DMS53 treated with DMSO at 0.1 percent for 48 hours (cell line): Measurements from ENCODE around the gene TMEM203.
A peak's percentile ranks its signal among the peaks of the same experiment; 100 is the strongest.
"Not testable (repeated sequence)": the region's sequence is repeated elsewhere in the genome, so short reads cannot be mapped to it uniquely, and the experiment has no call there.

Experiments
- DNase-seq: peaks from one replicate; lab custom pipeline; 2025; ENCODE audit not compliant: unreplicated experiment; lab: John Stamatoyannopoulos, UW

The TMEM203 gene, protein sequence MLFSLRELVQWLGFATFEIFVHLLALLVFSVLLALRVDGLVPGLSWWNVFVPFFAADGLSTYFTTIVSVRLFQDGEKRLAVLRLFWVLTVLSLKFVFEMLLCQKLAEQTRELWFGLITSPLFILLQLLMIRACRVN

DNA sequence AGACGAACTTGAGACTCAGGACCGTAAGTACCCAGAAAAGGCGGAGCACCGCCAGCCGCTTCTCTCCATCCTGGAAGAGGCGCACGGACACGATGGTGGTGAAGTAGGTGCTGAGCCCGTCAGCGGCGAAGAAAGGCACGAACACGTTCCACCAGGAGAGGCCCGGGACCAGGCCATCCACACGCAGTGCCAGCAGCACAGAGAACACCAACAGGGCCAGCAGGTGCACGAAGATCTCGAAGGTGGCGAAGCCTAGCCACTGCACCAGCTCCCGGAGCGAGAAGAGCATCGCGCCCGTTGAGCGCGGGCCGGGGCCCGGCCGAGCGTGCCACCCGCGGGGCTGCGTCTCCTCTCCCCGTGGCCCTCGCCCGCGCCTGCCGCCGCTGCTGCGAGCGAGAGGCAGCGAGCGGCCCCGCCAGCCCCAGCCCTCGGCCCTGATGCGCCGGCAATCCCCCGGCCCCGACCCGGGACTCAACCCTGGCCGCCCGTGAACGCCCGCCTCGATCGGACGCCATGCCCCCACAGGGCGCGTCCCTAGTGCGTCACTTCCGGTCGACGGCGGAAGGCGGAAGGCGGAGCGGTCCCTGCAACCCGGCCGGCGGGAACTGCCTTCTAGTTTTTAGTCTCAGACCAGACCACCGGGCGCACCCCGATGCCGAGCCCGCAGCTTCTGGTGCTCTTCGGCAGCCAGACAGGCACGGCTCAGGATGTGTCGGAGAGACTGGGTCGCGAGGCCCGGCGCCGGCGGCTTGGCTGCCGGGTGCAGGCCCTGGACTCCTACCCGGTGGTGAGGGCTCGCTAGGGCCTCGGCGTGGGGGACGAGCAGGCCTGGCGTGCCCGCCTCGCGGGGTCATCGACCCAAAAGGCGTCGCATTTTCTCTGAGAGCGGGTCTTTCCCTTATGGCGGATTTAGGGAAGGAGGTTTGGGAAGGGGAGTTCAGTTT, at the start of gene TMEM203, which contains the start of gene NDOR1:
Gene TMEM203 (minus strand): TSS at position 523 of the 944 bp plus-strand sequence. CDS start 234 bp downstream, at position 289.
Gene NDOR1 (plus strand): TSS at position 575 of the 944 bp plus-strand sequence. CDS start 78 bp downstream, at position 653.
- DNase-seq: peak; percentile 61

DNA sequence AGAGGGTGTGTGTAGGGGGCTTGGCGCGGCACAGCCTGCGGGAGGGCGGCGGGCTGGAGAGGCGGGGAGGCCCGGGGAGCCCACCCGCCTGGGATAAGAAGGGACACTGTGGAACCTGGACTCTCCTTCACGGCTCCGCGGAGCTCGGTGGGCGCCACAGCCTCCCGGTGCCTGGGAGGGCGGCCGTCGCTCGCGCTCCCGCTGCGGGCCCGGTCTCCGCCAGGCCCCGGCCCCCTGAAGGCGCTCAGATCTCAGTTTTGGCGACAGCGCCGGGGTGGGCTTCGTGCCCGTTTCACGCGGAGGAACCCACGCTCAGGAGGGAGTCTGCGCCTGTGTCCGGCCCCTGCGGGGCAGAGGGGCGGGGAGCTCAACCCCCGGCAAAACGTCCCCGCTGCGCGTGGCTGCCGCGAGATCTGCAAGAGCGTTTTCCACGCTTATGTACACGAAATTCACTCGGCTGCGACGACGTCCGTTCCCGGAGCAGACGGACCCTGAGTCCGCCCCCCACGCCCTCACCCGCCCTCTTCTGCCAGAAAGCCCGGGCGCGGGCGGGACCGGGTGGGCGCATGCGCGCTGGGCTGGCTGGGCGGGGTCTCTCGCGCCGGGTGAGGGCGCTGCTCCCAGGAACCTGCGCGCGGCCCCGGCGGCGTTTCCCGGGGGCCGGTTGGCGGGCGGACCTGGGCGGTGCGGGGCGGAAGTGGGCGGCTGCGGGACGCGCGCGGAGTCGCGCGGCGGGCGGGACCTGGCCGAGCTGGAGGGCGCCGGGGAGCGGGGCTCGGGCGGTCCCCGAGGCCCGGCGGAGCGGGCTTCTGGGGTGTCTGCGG, 49.4 kb upstream of the TMEM203 start, which contains the start of gene NELFB:
Gene NELFB (plus strand): TSS at position 704 of the 824 bp plus-strand sequence.
- peak; percentile 68 for DNase-seq

DNA sequence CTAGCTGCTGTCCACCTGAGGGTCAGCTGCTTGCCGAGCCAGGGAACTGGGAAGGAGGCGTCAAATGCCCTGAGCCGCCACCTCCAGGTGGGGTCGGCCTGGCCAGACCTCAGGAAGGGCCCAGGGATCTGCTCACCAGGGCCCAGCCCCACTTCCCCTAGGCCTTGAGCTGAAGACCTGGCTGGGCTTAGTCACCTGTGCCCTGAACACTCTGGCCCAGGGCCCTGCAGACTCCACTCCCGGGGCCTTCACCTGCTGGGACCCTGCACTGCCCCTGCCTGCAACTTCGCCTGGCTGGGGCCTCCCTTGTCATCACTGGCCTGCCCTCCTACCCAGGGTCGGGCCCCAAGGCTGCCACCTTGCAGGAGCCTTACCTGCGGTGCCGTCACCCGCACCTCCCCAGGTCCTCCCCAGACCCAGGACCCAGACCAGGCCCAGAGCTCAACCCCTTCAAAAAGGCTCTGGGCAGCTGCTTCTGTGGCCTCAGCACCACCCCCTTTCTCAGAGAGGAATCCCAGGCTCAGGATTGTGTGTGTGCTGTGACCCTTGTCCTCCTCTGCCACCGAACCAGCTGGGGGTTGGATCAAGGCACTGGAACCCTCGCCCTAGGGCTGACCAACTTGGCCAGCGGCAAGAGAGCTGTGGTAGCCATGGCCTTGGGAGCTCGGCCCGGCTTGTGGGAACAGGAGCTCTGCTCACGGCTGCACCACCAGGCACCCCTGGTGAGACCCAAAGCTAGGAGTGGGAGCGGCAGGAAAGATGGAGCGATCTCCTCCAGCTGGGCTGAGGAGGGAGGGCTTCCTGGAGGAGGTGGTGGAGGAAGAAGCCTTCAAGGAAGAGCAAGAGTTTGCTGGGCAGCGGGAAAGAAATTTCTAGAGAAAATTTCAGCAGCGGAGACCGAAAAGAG, 48.5 kb upstream of the TMEM203 start:
- no peak for DNase-seq

DNA sequence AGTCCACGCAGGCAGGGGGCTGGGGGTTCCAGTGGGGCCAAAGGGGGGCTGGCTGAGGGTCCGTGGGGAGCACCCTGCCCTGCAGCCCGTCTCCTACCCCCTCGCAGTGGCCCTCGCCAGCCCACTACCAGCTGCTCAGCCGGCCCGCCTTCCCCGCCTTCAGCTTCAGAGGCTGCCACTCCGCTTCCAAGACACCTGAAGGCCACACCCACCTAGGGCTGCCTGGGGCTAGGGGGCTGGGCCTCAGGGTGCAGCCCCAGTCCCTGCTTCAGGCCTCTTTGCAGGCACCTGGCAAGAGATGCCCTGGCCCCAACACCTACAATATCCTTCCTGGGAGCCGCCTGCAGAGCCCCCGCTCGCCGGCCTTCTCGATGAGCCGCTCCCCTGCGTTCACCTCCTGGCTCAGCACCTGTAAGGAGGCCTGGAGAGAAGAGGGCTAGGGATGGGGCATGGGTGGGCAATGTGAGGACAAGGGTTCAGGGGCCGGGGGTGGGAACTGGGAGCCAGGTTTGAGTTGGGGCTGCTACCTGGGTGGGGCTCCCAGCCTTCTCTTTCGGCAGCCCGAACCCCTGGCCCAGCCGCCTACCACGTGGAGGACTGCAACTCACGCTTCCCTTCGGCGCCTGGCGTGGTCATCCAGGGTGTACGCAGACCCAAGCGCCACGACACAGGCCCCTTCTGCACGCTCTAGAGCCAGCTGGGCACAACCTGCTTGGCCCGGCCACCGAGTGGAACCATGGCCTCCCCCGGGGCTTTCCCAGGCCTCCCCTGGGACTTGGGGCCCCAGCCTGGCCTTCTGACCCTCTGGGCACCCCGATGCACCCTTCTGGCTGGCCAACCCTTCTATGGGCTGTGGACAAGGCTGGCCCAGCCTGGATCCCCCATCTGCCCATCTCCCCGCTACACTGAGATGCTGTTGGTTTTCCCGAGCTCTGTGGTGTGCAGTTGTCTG, 47.4 kb upstream of the TMEM203 start:
- no peak for DNase-seq

DNA sequence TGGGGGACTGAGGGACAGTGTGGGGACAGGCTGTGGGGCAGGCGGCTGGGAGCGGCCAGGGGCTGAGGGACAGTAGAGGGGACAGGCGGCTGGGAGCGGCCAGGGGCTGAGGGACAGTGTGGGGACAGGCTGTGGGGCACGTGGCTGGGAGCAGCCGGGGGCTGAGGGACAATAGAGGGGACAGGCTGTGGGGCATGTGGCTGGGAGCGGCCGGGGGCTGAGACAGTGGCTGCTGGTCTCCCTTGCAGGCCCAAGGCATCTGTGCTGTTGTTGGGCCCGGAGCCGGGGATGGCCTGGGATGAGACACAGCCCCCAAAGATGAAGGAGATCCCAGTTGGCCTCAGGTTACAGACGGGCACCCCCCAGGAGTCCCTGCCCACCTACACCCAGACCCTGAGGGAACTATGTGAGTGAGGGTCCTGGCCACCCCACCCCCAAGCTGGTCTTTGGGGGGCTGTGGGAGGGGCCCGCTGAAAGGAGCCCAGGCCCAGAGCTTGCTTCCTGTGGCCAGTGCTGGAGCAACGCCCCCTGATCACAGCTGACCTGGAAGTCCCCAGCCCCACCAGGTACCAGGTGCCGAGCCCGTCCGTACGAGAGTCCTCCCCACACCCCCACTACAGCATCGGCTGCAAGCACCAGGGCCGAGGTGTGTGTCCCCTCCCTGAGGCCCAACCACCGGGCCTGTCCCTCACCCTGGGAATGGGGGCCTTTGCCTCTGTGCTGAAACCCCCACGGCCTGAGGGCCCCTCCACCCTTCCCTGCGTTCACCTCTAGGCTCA, 46.2 kb upstream of the TMEM203 start:
- DNase-seq: no peak

DNA sequence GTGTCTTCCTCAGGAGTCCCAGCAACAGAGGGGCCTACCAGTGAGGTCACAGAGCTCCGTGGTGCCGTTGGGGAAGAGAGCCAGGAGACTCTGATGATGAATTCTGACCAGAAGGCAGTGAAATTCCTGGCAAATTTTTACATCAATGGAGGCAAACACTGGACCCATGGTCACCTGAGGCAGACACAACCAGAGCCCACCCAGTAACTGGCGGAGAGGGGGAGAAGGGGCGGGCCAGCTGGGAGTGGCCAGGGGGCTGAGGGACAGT, 45.7 kb upstream of the TMEM203 start, which contains the start of gene STPG3:
Gene STPG3 (plus strand): TSS at position 93 of the 268 bp plus-strand sequence. CDS start 1 bp downstream, at position 94.
- no peak for DNase-seq

DNA sequence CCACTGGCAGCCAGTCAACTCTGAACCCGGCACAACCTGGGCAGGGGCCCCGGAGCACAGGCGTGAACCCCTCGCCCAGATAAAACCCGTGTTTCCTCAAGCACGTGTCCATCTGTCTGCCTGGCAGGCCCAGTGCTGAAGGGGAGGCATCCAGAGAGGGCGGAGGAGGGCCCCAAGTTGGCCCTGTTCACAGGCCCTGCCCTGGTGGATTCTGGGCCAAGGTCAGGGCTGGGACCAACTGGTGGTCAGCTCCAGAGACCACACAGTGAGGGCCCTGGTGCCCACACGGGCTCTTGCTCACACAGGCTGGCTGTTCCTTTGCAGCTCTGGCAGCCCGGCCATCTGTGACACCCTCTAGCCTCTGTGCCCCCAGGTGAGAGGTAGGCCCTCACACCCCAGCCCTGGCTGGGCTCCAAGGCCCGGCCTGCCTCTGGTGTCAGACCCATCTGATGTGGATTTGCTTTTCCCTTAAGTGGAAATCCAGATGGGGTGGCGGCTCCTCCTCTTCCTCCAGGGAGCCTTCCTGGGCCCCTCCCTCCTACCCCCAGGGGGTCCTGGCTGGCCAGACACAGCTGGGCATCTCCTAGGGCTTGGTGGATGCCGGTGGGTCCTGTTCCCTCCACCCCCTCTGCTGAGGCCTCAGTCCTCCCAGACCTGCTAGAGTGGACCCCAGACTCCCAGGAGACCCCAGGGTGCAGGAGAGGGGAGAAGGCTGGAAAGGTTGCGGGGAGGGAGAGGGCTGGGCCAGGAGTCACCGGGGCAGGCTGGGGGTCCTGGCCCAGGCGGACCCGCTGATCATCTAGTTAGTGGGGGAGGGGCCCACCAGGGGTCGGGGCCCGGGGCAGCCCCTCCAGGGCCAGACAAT, 45.1 kb upstream of the TMEM203 start:
- no peak for DNase-seq

DNA sequence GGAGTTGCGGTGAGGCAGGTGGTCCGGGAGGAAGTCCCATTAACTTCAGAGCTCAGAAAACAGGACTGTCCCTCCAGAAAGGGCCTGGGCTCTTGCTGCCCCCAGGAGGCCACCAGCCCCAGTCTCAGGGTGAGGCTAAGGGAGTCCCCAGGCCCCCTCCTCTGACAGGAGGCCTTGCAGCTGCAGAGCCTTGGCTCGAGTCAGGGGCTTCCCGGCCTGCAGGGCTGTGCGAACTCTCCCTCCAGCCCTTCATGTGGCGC, 42.4 kb upstream of the TMEM203 start:
- DNase-seq: no peak

DNA sequence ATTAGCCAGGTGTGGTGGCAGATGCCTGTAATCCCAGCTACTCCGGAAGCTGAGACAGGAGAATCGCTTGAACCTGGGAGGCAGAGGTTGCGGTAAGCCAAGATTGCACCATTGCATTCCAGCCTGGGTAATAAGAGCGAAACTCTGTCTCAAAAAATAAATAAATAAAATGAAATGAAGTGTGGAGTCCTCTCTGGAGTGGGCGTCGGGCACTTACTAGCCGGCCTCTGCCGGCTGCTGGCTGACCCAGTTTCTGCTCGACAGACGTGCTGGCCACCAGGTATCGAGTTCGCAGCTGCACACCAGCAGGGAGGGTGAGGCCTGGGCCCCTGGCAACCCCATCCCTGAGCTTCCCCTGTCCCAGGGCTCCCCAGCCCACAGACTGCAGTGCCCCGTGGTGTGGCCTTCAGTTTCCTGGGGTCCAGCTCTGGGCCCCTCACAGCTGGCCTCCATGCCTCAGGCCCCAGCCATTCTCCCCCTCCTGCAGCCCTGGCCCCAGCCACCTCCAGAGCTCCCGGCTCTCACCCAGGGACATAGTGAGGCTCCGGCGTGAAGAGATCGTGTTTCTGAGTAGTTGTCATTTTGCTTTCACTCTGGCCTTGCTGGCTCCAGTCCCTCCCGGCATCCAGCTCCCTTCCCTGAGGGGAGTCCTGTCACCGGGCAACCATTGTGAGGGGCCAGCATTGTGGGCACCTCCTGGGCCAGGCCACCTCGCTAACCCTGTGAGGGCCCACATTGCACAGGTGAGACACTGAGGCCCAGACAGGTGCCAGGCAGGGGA, 41.9 kb upstream of the TMEM203 start:
- no peak for DNase-seq

DNA sequence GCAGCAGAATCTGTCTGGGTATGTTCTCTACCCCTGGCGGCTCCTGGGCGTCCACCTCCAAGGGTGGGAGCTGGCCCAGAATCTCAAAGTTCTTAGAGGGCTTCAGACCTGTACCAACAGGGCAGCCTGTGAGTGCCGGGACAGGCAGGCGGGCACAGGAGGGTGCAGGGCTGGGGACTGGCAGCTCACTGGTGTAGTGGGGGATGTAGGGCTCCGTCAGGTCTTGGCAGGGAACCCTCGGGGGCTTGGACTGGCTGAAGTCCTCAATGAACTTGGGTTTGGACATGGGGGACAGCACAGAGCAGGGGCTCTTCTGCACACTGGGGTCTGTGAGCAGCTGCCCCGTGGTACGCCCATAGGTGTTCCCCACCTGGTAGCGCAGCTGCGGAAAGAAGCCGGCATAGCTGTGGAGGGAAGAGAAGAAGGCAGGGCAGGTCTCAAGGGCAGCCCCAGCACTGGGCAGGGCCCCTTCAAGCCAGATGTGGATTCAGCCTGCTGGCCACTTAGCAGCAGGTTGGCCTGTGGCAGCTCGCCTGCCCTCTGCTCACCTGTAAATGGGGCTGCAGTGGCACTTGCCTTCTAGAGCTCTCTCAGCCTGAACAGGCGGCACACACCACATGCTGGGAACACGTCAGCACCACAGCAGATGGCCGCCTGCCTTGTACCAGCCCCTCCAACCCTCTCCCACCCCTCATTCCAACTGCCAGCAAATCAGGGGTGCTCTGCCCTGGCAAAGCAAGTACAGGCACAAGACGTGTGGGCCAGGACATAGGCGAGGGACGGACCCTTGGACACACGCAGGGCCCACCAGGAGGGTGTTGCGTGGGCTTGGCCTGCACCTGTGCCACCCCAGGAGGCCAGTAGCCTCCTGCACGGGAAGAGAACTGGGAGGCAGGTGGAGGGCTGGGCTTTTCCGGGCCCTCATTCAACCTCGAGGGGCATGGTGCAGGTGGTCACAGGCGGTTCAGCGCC, 40.3 kb upstream of the TMEM203 start:
- no peak for DNase-seq

DNA sequence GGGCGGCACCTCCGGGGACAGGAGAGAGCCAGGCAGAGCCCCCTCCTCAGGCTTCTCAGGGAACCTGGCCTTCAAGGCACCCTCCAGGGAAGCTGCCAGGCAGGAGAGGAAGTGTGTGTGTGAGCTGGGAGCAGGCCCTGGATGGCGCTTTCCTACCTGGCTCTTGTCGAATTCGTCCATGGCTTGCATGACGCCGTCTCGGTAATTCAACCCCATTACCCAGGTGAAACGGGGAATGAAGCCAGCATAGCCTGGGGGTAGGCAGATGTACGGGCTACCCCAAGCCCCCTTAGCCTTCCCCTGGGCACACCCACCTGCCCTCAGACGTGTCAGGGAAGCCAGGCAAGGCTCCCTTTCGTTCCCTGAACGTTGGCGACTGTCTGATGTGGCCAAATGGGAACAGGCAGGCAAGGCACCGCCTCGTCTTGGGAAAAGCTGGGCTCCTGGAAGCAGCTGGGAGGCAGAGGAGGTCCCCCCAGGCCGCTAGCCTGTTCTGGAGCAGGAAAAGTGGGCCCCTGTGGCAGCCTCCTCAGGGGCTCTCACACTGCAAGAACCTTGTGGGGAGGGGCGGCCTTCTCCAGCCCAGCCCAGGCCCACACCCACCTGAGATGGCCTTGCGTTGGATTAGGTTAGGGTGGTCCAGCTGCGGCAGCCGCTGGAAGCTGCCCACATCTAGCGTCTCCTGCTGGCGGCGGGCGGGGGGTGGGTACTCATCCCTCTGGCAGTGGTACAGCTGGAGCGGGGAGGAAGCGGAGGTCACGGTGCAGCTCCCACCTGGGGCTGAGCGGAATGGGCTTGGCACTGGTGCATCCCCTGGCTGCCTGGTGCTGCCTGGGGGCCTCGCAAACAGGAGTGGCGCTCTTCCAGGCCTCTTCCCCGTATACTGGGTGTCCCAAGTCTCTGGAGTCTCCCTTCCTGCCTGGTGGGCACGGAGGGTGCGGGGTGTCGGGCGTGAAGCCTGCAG, 39.3 kb upstream of the TMEM203 start:
- DNase-seq: no peak

DNA sequence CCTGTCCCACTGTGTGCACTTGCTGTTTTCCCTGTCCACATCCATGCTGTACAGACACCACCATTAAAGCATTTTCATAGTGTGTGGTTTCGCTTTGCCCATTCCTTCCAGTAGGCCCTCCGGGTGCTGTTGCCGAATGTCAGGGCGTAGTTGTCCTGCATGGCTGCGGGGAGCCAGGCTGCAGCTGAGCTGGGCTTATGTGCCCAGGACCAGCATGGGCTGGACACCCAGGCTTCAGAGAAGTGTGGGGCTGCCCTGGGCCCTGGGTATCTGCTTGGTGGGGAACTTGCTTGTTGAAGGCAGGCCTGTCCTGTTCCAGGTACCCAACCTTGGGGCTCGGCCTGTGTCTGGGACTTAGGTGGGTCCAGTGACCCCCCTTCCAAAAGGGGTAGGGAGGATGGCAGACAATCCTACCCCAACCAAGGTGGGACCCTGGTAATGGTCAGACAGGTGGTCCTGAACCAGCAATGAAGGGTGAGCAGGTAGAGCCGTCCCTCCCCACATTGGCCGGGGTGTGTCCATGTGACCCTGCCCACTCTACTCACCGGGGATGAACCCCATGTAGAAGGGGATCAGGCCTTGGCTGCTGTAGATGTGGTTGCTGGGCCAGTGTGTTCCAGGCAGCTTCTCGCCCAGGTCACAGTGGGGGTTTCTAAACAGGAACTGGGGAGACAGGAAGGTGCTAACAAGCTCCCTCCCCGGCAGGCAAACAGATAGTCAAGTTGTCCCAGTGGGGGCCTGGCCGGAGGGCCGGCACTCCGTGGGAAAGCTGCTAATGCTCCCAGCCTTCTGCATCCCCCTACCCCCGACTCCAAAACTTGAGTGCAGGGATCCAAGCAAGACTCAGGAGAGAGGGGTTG, 38.4 kb upstream of the TMEM203 start:
- no peak for DNase-seq

DNA sequence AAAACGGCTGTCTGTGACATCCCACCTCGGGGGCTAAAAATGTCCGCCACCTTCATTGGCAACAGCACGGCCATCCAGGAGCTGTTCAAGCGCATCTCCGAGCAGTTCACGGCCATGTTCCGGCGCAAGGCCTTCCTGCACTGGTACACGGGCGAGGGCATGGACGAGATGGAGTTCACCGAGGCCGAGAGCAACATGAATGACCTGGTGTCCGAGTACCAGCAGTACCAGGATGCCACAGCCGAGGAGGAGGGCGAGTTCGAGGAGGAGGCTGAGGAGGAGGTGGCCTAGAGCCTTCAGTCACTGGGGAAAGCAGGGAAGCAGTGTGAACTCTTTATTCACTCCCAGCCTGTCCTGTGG, 37.8 kb upstream of the TMEM203 start:
- DNase-seq: not testable (repeated sequence)
